GM19043 (cell line): ENCODE results near the gene YWHAH.

Experiments used
- ATAC-seq: cut with Tn5 transposase; IDR thresholded peaks from one replicate; pipeline ENCODE4 v1.9.1; 2021; ENCODE audit warnings: low read depth; ENCODE audit not compliant: unreplicated experiment

The YWHAH gene

DNA sequence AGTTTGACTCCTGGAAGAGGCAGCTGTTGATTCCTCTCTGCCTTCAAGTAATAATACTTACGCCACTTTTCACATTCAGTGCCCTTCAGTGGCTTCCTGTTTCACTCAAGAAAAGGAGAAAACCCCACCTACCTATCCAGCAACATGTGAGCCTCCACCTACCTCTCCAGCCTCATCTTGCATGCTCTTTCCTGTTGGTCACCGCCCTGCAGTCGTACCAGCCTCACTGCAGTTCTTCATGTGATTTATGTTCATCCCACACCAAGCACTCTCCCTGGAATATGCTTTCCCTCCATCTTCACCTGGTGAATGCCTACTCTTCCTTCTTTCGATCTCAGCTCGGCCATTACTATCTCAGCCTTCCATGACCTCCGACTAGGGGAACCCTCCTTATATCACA, 21.8 kb upstream of the YWHAH start:
- no peak for ATAC-seq

DNA sequence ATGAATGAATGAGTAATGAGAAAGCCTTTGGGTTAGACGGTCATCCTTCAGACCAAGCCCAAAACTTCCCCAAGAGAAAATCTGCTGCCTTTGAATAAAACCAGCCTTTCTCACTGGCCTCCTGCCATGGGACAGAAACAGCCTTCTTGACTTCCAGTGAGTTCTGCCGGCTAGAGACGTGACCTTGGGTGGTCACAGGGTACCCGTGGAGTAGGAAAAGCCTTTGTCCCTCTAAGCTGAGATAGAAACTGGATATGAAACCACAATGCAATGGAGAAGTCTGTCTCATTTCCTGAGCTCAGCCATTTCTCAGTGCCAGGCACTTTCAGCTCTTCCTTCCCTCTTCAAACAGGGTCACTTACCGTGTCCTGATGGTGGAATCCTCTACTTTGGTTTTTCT, 21.2 kb upstream of the YWHAH start:
- ATAC-seq = no peak

DNA sequence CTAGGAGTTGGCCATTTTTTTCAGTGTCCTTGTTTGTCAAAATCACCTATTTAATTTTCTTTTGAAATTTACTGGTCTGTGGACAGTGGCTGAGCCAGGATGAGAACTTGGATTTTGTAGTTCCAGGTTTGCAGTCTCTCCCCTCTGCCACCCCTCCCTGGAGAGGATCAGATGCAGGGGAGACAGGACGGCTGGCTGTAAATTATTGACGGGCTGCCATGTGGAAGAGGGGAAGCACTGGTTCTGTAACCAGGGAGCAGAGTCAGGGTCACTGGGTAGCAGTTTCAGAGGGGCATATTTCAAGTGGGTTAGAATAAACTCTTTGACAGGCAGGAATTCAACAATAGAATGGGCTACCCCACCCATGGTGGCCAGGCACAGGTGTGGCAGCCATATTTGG, 20.6 kb upstream of the YWHAH start:
- no peak for ATAC-seq

DNA sequence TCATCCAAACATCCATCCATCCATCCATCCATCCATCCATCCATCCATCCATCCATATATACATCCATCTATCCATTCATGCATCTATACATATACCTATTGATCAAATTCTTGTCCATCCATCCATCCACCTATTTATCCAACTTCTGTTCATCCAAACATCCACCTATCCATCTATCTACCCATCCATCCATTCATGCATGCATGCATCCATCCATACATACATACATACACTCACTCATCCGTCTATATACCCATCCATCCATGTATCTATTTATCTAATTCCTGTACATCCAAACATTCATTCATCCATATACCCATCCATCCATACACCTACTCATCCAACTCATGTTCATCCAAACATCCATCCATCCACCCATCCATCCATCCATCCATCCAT, 19.3 kb upstream of the YWHAH start:
- no peak for ATAC-seq

DNA sequence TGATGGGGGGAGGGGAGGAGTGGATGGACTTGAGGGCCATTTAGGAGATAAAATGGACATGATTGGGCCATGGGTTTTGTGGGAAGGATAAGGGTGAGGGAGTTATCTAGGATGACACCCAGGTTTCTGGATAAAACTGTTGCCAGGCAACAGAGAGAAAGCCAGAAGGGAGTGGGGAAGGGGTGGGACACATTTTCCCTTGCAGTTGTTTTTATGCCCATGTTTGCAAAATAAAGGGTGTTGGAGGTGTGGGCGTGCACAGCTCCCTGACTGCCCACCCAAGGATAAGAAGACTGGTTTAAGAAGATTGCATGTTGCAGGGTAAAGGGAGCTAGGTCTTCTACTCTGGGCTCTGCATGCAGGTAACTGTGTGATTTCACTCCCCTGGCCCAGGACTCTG, 18.3 kb upstream of the YWHAH start:
- no peak for ATAC-seq

DNA sequence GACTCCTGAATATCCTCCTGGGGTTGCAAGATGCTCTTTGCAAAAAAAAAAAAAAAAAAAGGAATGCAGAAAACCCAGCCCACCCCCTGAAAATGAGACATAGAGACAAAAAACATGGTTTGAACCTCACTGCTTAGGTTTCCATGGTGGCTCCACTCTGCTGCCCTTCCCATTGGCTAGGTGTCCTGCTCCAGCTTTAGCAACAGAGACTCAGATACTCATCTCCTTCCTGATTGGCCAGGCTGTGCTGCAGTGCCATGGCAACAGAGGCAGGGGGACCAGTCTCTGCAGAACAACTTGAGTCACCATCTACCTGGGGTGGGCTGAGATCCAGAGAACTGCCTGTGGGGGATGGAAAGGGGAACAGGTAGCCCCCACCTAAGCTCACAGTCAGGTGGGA, 17.4 kb upstream of the YWHAH start:
- ATAC-seq = no peak

DNA sequence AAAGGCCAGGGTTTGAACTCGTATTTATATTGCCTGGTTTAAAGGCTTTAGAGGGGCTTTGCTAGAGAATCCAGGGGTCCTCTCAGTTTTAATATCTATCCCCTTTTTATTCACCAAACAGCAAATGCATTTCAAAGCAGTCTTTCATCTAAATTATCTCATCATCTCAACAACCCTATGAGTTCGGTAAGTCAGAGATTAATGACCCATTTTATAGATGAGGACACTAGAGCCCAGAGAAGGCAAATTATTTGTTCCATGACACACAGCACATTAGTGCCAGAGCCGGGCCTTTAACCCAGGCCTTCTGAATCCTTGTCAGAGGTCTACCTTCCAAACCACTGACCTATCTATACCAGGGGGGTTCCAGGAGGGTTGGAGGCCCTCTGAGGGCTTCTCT, 16.8 kb upstream of the YWHAH start:
- no peak for ATAC-seq

DNA sequence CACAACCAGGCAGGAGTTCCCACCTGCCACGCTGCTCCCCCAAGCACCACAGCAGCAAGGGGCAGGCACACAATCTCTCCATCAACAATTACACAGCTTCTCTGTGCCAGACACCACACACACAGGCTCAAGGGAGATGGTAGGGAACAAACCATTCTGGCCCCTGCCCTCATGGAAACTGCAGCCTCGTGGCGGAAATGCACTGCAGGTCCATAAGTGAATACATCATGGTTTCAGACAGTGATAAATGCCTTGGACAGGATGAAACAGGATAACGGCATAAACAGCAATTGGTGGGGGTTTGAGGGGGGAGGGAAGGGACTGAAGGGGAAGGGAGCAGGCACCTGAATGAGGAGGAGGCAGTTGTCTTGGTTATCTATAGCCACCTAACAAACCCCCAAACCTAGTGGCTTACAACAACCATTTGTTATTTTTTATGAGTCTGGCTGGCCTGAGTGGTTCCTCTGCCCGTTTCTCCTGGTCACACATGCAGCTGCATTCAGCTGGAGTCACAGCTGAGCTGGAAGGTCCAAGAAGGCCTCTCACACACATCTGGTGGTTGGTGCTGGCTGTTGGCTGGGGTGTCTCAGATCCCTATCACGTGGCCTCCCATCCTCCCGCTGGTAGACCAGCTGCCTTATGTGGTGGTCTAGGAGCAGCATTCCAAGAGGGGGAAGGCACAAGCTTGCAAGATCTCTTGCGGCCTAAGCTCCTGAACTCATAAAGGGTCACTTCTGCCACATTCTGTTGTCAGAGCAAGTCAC, 15.0 kb upstream of the YWHAH start:
- ATAC-seq = no peak

DNA sequence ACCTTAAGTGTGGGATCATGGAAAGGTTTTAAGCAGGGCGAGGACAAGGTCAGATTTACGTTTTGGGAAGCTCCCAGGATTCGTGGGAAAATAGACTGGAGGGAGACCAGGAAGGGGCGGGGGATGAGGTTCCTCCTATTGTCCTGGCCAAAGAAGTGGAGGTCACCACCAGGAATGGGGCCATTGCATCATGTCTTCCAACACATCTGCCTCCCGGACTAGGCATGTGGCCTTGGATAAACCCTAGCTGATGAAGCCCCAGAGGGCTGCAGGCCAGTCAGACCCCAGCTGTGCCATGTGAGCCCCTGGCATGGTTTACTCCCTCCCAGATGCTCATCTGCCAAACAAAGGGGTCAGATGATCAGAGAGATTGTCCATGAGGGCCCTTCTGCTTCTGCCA, 11.5 kb upstream of the YWHAH start:
- ATAC-seq = no peak

DNA sequence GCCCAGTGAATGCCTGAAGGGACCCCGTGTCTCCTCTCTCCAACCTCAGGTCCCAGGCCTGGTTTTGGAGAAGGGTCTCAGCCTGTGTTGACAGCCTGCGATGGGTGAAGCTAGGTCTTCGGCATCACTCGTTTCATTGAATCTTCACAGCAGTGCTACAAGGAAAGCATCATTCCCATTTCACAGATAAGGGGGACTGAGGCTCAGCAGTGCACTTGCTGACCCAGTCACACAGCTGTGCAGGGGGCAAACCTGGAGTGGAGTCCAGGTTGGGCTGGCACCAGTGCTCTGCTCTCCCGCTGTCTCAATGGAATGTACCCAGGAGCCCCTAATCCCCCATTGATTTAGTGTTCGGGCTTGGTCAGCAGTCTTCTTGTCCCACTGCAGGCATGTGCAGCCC, 10.9 kb upstream of the YWHAH start:
- no peak for ATAC-seq

DNA sequence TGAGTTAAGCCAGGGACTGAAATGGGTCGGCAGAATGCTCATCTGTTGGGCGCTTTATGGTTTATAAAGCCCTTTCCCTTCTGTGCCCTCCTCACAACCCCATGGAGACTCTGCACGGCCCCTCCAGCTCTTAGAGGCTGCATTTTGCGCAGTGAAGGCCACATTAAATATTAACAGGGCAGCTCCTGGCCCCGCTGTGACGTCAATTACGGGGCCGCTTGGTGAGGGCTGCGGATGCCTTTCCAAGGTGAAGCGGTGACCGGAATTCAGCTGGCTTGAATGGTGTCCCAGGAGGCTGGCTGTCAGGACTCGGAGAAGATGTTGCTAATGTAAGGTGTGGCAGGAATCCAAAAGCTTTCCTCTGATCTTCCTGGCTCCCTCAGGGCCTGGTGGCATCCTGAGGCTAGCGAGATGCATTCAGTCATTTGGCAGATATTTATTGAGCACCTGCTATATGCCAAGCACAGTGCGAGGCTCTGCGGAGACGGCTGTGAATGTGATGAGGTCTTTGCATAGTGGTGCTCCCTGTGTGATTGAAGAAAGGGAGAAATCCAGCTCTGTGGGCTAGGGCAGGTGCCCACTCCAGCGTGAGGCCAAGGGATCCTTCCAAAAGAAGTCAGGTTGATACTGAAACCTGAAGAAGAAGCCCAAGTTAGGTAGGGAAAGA, 10.4 kb upstream of the YWHAH start:
- no peak for ATAC-seq

DNA sequence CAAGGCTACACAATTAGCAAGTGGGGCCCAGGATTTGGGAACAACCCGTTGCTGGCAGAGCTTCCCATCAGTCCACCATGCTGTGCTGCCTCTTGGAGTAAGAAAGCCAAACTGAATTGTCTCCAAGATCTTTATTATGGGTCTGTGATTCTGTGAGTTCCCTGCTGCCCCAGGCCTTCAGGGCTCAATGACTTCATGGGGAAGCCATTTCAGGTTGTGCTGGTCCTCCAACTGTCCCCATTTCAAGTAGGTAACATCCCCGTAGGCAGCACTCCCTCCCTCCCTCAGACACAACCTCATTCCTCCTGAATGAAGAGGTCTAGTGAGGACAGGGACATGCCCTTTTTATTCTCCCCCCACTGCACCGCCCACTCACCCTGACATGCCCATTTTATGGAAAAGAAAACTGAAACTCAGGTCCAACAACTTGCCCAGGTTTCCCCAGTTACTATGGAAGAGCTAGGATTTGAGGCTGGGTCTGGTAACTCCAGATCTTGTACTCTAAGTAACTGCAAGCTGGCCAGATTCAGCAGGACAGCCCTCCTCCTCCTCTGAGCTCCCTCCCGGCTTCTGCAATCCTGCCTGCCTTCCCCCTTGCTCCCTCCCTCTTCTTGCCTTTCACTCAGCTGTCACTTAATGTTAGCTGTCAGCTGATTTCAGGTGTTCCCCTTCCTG, 8.2 kb upstream of the YWHAH start:
- ATAC-seq = no peak

DNA sequence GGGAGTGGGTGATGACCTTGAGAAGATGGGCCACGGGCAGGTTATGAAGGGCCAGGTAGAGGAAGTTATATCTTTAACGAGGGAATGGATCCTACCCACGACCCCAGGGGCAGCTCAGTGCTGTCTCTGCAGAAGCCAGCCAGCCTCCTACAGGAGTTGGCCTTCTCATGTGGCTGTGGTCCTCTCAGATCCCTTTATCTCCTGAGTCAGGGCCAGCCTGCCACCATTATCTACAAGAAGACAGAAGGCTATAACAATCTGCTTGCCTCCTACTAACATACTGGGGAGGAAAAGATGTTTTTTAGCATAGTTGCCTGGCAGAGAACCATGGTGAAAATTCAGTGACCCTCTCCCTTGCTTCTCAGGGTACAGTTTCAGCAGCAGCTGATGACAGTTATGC, 7.0 kb upstream of the YWHAH start:
- ATAC-seq = no peak

DNA sequence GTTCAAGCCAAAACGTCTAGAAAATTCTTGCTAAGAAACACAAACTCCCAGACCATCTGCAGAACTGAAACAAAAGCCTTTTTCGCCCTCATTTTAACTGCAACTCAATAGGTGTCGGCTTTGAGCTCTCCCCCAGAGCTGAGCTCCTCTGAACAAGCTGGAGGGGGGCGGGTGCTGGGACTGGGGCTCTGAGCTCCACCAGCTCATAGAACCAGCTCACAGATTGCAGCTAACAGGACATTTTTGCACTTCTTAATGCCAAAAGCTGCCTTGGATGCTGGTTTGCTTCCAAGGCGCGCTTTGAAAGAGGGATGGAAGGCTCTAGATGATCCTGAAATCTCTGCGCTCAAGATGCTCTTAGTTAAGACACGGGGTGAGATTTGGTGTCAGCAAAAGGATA, 6.0 kb upstream of the YWHAH start:
- no peak for ATAC-seq

DNA sequence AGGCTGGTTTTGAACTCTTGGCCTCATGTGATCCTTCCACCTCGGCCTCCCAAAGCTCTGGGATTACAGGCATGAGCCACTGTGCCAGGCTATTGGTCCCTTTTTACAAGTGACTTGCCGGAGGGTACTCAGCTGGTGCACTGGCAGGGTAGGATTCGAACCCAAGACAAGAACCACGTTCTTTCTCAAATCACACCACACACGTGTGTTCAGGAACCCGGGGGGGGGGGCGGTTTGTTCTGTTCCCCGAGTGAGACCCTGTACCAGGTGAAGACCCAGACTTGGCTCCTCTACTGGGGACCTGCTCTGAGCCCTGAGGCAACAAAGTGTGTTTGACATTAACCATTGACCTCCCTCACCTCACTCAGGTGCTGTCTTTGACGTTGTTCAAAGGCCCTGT, 3.8 kb upstream of the YWHAH start:
- no peak for ATAC-seq

DNA sequence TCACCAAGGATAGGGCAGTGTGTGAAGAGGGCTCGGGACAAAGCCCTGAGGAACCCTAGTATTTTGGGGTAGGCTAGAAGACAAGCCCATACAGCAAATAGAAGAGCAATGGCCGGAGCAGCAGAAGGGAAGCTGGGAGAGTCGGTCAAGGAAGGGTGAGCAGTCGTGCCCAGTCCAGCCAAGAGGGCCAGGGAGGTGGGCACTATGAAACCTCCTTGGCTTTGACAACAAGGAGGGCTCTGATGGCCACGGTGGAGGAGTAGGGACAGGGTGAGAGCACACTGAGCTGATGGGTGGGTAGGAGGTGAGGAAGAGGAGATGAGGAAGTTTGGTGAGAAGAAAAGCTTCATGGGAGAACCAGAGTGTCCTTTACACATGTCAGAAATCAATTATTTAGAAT, 2.2 kb upstream of the YWHAH start:
- ATAC-seq = no peak

DNA sequence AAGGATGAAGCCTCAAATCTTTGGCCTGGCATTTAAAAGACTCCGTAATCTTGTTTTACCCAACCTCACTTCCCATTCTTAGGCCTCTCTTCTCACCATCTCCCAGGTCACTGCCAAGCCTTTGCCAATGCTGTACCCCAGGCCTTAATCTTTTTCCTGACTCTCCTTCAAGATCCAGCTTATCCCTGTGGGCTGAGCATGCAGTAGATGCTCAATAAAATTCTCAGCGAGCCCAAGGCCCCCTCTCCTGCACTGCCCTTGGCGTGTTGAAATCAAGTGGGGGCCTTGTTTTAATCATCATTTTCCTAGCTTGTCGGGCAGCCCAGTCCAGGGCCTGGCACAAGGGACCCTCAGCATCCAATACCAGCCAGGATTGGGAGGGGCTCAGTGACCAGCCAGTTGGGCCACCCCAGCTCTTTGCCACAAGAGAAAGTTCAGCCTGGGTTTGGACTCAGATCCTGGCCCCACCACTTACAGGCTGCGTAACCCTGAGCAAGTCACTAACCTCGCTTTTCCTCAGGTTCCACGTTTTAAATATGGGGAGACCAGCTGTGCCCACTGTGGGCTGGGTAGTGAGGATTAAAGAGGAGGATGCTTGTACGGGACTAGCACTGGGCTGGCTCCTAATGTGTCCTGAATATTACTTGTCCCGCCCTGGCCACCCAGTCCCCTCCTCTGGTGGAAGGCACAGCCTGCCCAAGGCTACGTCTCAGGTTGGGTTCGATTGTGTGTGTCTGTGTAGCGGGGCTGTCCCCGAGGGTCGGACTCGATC, 943 bp upstream of the YWHAH start:
- ATAC-seq = no peak

DNA sequence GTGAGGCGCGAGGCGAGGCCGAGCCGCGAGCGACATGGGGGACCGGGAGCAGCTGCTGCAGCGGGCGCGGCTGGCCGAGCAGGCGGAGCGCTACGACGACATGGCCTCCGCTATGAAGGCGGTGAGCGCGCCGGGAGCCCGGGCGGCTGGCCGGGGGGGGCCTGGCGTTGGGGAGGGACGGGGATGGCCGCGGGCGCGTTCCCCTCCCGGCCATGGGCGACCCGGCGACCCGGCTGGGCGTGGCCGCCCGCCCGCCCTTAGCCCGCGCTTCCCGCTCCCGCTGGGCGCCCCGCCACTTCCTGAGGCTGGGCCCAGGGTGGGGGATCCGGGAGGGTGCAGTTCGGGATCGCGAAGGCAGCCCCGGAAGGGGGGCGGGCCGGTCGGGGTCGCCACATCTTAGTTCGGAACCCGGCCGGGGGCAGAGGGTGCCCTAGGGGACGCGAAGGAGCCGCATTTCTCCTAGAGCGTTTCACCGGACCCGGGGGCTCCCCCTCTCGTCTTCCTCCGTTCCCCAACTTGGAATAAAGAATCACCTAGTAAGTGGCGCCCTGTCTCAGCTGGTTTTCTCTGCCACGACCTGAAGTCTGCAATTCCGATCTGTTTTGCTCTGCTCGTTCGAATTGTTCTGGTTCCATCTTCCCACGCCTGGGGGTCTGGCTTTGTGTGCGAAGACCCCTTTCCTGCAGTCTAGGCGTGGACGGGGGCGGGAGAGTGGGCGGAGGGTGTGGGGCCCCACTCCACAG, 536 bp downstream of the YWHAH start:
- ATAC-seq = no peak

DNA sequence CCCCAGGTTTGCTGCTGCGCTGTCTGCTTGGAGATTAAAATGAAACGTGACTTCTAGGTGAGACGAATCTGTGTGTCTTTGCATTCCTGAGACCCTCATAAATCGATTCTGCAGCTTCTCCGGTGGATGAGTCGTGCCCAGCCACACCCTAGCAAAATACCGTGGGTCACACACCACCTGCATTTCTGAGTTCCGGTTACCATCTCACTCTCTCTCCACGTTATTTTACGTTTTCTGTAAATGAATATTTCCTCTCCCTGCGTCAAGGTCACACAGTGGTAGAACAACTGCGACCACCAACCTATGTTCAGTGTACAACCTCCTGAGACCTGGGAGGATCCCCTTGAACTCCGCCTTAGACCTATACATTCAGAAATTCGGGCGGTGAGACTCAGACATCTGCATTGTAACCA, 1.1 kb downstream of the YWHAH start:
- no peak for ATAC-seq

DNA sequence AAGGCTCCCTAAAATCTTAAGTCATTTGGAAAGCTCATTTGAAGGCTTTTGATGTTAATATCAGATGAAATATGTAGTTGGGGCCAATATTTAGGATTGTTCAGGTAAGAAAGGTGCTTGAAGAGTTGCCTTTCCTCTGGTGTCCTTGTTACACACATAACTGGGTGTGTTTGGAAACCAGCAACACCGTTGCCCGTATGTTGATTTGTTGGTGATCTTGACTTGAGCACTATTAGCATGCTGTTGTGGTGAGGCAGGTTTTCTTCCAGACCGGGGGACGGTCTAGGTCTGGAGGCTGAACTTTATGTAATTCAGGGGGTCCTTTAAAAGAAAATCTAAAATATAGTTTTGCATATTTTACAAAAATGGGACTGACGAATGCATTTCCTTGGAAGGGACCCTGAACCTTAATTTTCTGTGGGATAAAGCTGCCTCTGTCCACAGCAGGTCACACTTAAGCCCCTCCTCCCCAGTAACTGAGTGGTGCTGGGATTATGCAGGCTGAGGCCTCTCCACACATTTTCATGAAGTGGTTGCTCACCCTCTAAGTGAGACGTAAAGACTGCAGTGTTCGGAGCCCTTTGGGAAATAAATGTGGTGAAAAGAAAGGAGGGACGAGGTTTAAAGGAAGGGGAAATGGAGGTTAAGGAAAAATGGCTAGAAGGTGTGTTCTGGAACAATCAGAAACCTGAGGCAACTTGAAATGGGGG, 1.8 kb downstream of the YWHAH start:
- ATAC-seq = no peak
